Left forelimb (tissue), 1 donor: ENCODE results near the gene PDGFA.
A peak's percentile ranks its signal among the peaks of the same experiment; 100 is the strongest.

ENCODE experiments used
- DNase-seq: peaks from one replicate; pipeline ENCODE4 v3.0.0-alpha.2; 2018; ENCODE audit warnings: low spot score

Gene PDGFA

DNA sequence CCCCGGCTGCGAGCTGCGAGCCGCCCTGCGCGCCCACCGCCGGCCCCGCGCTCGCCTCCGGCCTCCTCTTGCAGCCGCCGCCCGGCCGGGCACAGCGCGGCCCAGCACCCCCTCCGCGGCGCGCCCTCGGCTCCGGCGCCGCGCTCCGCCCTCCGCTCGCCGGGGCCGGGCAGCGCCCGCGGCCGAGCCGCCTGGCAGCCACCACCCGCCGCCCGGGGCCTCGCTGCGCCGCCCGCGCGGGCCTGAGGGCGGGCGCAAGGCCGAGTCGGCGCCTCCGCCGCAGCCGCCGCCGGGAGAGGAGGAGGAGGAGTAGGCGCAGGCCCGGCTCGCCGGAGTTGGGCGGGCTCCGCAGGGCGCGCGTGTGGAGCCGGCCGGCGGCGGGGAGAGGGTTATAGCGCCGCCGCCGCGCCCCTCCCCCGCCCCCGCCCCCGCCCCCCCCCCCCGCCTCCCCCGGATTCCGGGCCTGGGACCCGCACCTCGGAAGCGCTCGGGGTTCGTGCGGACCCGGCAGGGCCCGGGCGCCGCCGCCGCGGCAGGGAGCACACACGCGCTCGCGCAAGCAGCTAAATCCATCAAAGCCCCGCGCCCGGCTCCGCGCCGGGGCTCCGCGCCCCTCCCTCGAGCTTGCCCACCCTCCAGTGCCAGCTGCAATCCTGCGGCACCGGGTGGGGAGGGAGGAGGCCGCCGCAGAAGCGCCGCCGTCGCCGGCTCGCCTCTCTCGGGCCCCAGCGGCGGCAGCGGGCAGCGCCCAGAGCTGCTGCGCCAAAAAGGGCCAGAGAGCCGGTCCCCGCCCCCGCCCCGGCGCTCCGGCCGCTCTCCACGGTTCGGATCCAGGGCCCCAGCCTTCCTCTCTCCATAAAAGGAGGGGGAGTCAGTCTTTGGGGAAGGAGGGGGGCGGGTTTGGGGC is at the start of gene PDGFA:
TSS of gene PDGFA (minus strand) at position 363 of the 907 bp plus-strand sequence. CDS start 845 bp downstream, outside the sequence.
- peak; percentile 77 for DNase-seq

DNA sequence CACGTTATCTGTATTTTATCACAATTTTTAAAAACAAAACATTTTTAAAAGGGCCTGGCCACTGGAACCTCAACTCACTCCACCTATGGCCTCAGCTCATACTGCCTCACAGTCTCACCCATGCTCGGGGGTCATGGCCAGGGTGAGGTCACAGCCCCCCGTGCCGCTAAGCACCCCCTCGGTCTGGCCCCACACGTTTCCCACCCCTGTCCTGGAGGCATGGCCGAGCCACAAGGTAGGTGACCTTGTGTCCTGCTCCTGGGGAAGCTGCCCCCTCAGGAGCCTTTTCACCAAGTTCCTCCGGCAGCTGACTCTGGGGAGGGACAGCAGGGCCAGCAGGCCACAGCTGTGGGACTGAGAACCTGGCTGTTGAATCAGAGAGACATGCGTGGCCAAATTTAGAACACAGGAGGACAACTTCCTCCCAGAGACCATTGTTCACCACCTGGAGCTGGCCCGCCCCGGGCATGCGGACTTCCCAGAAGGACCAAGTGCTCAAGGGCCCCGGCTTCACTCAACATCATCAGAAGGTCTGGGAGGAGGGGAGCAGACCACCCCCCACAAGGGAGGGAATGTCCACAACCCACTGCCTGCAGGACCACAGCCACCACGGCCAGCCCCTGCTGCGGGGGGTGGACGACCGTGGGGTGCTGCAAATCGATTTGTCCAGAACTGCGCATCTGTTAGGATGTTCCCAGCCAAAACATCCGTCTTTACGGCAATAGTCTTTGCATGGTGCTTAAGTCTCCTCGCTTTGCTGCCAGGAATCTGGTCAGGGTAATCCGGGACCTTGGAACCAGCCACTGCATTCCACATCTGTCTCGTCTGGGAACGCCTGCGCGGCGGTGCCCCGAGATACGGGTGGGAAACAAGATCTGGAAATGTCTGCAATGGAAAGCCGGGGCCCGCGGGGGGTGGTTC is 48.6 kb upstream of the PDGFA start:
- no peak for DNase-seq

DNA sequence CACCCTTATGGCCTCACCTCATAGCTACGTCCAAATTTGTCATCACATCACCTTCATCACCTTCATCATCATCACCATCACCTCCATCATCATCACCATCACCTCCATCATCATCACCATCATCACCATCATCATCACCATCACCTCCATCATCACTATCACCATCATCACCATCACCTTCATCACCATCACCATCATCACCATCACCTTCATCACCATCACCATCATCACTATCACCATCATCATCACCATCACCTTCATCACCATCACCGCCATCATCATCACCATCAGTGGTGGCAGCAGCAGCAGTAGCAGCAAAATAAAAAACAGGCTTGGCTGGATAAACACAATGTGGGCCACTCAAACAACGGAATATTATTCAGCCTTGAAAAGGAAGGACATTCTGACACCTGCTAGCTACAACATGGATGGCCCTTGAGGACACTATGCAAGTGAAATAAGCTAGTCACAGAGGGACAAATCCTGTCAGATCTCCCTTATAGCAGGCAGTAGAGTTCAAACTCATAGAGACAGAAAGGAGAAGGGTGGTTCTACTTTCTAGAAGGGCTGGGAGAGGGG is 47.7 kb upstream of the PDGFA start:
- DNase-seq, result no peak

DNA sequence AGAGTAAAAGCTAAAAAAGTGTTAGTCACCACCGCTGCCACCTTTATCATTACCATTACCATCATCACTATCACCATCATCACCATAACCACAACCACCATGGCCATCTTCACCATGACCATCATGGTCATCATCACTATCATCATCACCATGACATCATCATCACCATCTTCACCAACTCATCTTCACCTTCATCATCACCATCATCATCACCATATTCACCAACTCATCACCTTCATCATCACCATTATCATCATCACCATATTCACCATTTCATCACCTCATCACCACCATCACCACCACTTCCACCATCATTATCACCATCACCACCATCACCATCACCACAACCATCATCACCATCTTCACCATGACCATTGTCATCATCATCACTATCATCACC is 46.5 kb upstream of the PDGFA start:
- DNase-seq, result no peak

DNA sequence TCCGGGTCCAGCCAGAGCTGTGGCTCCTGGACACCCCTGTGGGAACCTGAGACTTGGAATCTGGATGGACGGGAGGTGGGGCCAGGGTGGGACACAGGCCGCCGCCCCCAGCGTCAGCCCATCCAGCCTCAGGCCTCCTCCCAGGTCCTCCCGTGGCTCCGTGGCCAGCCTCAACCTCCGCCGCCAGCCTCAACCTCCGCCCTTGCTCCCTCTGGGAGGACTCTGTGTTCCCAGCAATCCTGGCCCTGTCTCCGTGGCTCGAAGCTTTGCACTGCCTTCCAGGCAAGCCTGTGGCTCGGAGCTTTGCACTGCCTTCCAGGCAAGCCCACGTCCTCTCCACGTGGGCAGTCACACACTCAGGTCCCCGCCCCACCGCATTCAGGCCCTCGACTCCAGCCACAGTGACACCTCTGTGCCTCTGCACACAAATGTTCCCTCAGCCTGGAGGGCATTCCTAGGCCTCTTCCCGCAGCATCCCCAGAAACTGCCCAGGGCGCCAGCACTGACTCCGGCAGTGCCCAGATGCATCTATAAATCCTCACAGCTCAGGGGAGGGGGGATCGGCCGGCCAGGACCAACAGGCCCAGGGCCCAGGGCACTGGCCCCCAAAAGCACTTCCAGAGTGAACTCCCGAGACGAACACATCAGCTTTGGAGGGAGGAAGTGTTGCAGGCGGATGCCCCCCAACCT is 44.7 kb upstream of the PDGFA start:
- DNase-seq, result no peak

DNA sequence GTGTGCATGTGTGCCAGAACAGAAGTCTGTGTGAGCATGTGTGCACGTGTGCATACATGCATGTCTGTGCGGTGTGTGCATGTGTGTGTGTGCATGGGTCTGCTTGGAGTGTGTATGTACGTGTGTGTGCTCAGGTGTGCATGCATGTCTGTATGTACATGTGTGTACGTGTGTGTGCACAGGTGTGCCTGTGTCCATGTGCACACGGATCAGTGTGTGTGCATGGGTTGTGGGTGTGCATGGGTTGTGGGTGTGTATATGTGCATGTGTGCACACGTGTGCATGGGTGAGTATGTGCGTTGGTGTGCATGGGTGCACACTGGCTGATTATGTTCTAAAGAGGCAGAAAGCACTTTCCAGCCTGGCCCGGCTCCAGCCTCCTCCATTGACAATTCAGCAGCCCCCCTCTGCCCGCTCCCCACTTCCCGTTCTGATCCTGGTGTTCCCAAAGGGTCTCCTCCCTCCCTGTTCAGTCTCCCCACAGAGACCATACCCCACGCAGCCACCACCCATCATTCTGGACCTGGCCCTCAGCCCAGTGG is 44.1 kb upstream of the PDGFA start:
- DNase-seq, result no peak

DNA sequence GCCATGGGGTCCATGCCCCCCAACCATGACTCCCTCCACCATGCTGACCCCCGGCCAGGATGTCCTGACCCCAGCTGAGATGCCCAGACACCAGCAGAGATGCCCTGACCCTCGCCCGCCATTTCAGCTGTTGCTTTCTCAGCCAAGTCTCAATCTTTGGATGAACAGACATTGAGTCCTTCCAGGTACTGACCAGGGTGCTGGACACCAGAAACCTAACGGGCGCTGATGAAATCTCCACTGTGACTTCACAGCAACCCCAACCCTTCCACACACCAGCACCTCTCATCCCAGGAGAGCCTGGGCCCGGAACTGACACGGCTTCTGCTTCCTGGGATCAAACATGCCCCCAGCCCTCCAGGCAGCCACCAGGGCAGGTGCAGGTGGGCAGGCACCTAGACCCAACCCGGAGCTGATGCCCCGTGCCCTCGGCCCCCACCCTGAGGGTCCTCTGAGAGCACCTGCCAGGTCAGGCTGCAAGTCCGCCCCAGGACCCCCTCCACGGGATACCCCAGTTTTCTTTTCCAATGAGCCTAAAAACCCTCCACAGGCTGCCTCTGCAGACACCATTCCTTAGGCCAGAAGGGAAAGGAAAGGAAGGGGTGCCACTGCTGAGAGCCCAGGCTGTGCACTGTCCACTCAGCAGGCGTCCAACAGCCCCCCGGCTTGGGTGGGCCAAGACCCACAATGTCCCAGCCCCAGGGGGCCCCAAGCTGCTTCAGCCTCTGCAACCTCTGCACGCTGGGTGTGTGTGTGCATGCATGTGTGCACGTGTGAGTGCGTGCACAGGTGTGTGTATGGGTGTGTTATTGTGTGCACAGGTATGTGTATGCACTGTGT is 43.4 kb upstream of the PDGFA start:
- DNase-seq, result no peak

DNA sequence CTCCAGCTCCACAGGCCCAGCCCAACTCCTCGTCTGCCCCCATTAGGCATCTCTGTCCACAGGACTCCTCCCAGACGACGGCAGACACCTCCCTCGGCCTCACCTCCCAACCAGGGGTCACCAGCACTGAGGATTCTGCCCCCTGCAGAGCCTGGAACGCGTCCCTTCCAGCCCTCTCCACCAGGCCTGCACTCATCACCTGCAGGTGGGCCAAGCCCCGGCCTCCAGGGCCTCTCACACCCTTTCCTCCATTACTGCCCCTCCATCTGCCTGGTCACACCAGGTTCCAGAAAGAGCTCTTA is 42.7 kb upstream of the PDGFA start:
- no peak for DNase-seq

DNA sequence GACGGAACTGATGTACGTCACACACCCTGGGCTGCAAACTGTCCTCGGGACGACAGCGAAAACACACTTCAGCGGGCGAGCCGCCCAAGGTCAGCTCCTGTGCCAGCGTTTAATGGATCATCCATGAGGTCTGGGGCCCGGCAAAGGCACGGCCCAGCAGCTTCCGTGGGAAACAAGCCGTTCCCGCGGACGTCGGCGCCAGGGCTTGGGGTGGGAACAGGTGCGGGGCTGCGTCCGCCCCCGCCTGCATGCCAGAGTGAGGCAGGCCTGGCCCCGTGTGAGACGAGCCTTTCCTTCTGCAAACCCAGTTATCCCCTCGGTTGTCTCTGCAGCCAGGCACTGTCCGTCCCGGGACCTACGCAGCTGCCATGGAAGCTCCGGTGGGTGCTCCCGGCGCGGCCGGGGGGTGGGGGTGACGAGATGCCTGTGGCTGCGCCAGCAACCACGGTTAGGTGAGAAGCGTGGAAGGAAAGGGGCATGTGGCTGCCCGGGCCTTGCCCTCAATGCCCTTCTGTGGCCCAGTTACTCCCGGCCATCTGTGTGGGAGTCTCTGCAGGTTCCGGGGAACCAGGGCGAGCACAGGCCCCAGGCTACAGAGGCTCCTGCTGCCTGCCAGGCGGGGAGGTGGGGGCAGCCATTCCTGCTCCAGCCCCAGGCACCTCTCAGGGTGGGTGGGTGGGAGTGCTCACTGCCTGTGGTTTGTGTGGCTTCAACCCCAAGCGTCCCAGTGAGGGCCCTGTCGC is 42.2 kb upstream of the PDGFA start:
- DNase-seq, result no peak

DNA sequence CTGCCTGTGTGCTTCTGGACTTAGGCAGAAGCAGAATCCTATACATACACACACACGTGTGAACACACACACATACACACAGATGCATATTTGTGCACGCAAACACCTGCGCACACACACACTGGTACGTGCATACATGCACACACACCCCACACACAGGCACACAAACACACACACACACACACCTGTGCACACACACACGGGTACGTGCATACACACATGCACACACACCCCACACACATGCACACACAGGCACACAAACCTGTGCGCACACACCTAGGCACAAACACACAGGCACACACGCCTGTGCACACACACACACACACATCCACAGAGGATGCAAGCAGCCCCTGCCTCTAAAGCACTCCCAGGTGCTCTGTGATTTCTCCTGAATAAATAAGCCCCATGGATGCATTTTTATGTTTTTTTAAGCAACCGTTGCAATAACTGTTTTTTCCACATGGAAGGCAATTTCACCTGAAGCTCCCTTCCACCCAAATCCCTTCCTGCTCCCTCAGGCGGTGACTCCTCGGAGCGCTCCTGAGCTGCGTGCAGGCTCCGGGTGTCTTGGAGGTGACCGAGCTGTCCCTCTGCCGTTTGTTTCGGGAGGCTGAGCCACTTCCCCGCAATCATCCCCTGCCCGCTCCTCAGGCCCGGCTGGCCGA is 41.5 kb upstream of the PDGFA start:
- DNase-seq, result no peak

DNA sequence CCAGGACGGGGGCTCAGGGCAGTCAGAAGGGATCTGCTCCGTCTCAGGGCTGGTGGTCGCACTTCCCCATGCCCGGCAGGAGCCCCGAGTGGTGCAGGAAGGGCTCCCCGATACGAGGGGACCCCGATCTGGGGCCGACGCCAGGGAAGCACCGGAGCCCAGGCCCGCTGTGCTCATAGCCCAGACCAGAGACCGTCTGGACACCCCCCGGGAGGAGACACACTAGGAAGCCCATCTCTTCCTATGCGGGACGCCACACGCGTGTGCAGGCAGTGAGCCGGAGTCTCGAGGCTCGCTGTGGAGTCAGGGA is 39.7 kb upstream of the PDGFA start:
- no peak for DNase-seq

DNA sequence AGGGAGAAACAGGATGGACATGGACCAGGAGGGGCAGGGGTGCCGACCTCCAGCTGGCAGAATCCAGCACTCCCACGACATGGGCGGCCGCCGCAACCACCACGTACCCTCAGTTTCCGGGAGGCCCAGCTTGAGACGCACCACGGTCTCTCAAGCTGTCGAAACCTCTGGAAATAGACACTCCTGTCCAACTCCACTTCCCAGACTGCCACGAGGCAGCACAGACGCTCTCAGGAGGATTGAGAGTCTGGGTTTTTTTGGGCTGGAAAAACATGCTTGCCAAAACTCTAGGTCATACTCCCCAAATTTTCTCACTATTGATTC is 37.9 kb upstream of the PDGFA start:
- no peak for DNase-seq

DNA sequence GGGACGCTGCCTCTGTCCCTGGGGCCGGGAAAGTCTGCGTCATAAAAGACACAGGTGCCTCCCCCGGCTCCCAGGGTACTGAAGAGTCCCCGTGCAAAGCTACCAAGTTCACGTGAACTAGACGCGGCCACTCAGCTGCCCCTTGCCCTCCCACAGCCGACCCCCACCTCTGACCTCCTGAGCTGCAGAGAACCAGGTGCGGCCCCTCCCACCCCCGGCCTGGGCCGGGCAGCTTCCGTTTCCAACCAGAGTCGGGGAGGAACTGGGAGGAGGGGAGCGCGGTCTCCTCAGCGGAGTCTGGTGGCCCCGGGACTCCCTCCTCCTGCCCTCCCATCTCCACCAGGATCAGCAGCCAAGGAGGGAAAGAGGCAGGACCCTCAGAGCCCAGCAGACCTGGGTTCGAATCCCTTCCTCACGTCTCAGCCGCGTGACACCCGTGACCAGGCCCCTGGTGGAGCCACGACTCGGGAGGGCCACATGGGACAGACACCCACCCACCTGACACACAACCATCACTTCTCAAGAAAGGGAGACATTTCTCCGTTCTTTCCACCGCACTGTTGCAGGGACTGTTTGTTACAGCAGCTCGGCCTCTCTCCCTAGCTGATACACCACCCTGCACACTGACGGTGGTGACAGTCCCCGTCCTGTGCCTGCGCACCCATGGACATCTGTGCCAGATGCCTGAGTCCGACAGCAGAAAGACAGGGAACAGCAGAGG is 37.4 kb upstream of the PDGFA start:
- no peak for DNase-seq

DNA sequence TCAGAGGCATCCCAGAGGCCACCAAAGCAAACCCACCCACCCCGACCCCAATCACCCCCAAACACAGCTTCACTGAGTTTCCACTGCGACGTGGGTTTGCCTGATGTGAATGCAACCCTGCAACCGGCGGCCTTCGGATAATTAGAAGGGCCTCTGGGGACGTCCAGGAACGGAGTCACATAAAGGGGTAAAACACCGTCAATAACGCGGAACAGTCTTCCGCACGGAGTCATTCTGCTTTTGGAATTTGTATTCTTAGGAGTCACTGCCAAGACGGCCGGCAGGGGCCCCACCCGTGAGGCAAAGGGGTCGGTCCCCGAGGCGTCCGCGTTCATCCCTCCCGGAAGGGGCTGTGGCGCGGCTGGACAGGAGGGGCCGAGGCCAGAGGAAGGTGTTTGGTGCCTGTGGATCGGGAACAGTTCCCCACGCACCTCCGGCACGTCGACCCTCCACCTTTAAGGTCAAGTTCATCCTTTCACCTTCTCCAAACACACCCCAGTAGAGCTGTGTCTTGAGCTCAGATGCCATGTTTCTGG is 36.7 kb upstream of the PDGFA start:
- no peak for DNase-seq

DNA sequence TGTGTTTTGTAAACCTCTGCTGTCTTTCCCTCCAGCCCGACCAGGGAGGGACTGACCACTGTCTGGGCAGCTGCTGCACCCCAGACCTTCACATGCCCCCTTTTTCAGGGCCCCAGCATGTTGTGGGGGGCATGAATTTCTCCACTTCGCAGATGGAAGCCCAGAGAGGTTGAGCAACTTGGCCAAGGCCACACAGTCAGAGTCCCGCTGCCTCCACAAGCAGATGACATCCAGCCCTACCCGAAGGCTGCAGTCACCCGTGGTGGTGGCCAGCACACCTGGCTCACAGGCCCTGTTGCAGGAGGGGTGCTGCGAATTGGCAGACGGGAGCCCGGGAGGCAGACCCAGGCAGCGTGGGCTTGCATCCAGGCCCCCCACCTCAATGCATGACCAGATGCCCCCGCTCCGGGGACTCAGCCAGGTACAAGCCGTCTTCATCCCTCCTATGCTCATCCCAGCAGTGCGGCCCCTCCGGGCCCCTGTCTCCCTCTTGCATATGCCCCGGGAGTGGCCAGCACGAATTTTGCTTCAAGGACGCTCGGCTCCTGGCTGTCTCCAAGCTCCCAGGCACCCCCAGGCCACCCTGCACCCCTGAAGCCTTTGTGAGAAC is 36.0 kb upstream of the PDGFA start:
- DNase-seq, result no peak

DNA sequence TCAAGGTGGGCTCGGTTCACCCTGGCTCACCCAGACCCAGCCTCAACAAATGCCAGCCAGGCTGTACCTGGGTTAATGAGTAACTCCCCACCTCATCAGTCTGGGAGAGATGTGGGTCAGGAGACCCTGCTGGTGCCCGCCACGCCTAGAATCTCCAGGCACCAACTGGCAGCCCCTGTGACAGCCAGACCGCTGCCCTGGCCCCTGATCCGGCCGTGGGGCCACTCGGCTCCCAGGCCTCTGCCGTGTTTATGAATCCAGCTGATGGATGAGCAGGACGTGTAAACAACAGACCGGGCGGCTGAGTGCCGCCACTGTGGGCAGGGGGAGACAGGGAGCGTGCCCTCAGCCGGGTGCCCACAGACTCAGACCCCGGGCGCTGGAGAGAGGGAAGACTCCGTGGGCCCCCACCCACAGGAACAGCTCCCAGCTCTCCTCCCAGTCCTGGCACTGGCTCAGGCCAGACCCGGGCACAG is 34.0 kb upstream of the PDGFA start:
- no peak for DNase-seq

DNA sequence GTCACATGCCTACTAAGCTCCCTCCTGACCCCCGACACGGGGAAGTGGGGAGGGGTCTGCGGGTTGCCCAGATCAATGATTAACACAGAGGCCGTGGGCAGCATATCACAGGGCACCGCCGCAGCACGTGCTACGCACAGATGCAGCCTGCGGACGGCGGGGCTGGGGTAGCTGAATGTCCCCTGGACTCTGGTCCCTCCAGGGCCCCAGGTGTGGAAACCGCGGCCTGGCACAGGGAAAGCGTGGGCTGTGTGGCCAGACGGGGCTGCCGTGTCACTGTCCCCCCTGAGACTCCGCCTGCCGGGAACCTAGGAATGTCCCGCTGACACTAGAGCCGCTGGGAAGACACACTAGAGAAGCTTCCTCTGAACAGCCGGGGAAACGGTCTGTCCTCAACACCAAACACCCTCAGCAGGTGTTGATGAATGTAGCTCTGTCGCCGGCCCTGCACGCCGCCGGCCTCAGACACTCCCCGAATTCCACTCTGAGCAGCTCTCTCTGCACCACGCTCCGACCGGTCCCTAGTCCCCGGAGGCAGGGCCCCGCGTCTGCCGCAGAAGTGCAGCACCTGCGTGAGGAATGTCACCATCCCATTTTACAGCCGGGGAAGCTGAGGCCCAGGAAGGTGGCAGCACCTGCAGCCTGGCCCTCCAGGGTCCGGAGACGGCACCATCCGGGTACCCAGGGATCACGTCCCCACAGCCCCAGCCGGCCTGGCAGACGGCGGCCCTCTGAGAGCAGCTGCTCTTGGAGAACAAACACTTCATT is 33.4 kb upstream of the PDGFA start:
- no peak for DNase-seq
